HepG2 (cell line): ENCODE measurements around the gene SRR. TPM values are rescaled to one million over a fixed set of nuclear protein-coding genes. Genes with fewer than 3 reads are reported as not detected.

Source experiments
- ATAC-seq: fragments of 200-7000 bp; cut with Tn5 transposase; 3 replicates; pipeline ENCODE4 v1.9.1; 2020; ENCODE audit warnings: mild to moderate bottlenecking, moderate library complexity
- BruUV-seq: library from RNA; stranded (reverse); fragments of 400-500 nt; replicated peaks from 2 replicates; lab custom pipeline; 2021; lab: Mats Ljungman, UMichigan
- CTCF ChIA-PET: fragments of 300-600 bp; formaldehyde crosslinking; extraction: SDS; loops from one replicate; lab custom pipeline; 2021; ENCODE audit warnings: low total read pairs, inconsistent platforms, low intra/inter-chr PET ratio; lab: Yijun Ruan, JAX
- POLR2A ChIA-PET: fragments of 350-600 bp; sonication (Branson Sonifier 250); formaldehyde crosslinking; loops from one replicate; lab custom pipeline; 2020; ENCODE audit warnings: antibody characterized with exemption, inconsistent platforms; lab: Yijun Ruan, JAX
- DNase-seq: peaks from one replicate; pipeline ENCODE4 v3.0.0-alpha.2; 2015; ENCODE audit warnings: low spot score
- FAIRE-seq: peaks from 3 replicates; lab custom pipeline; 2011; peaks lifted over from hg19 to GRCh38; lab: Jason Lieb, UNC
- H2AFZ ChIP-seq: one replicate; pipeline ENCODE4 v1.6.1; 2011; ENCODE audit warnings: low read length, inconsistent platforms
- H3K27ac ChIP-seq: fragments of 300-600 bp; 3 replicates; pipeline ENCODE4 v1.8.0; 2011; ENCODE audit warnings: mixed run types, mild to moderate bottlenecking, mixed read lengths, low read length, inconsistent platforms; ENCODE audit not compliant: insufficient read depth; ENCODE audit errors: extremely low read length
- H3K27me3 ChIP-seq, 2 experiments: fragments of 200-600 bp in 1 of 2; 2 replicates in 1 of 2; 3 replicates in 1 of 2; pipeline versions ENCODE4 v1.6.0 to v1.8.0; 2011; ENCODE audit warnings: low read length in 2 of 2, mild to moderate bottlenecking in 2 of 2, moderate library complexity in 2 of 2, inconsistent platforms in 1 of 2; ENCODE audit not compliant: insufficient read depth in 2 of 2, control insufficient read depth in 1 of 2
- H3K36me3 ChIP-seq, 2 experiments: fragments of 200-600 bp in 1 of 2; replicated peaks in 1 of 2; 2 replicates in 1 of 2; 3 replicates in 1 of 2; pipeline versions ENCODE4 v1.5.1 to v1.8.0; 2011; ENCODE audit warnings: low read length in 2 of 2, inconsistent platforms in 1 of 2; ENCODE audit not compliant: insufficient read depth in 2 of 2, control insufficient read depth in 1 of 2
- H3K4me1 ChIP-seq: 2 replicates; pipeline ENCODE4 v1.5.1; 2012; ENCODE audit warnings: low read length, inconsistent platforms; ENCODE audit not compliant: insufficient read depth
- H3K4me2 ChIP-seq: 2 replicates; pipeline ENCODE4 v1.6.0; 2011; ENCODE audit warnings: low read depth, low read length, inconsistent platforms
- H3K4me3 ChIP-seq, 3 experiments: fragments of 200-600 bp in 1 of 3; sonication (generic), shearing (Covaris generic) in 1 of 3; replicated peaks in 1 of 3; 2 replicates each; pipeline ENCODE4 v1.5.1; 2011 to 2016; ENCODE audit warnings: low read length in 3 of 3, inconsistent platforms in 2 of 3, low read depth in 2 of 3, mild to moderate bottlenecking in 2 of 3, control low read depth in 1 of 3, mixed read lengths in 1 of 3; ENCODE audit not compliant: insufficient read depth in 1 of 3
- H3K79me2 ChIP-seq: one replicate; pipeline ENCODE4 v1.6.1; 2011; ENCODE audit warnings: low read length, inconsistent platforms; ENCODE audit not compliant: insufficient read depth
- H3K9ac ChIP-seq: 2 replicates; pipeline ENCODE4 v1.6.0; 2011; ENCODE audit warnings: mild to moderate bottlenecking, low read depth, low read length, inconsistent platforms; ENCODE audit not compliant: insufficient read depth
- H3K9me3 ChIP-seq: 2 replicates; pipeline ENCODE4 v1.5.1; 2012; ENCODE audit warnings: mild to moderate bottlenecking, low read length
- H4K20me1 ChIP-seq: 2 replicates; pipeline ENCODE4 v1.6.0; 2011; ENCODE audit warnings: inconsistent platforms, mild to moderate bottlenecking, low read length, moderate library complexity; ENCODE audit not compliant: insufficient read depth
- AHR ChIP-seq: IDR thresholded peaks from 2 replicates; pipeline ENCODE4 v1.6.1; 2018; ENCODE audit warnings: missing genetic modification reagents, missing compliant biosample characterization
- KLF12 ChIP-seq: sonication (generic); formaldehyde crosslinking; IDR thresholded peaks from 2 replicates; pipeline ENCODE4 v1.4.0; 2020; ENCODE audit warnings: missing genetic modification reagents, borderline replicate concordance
- MAF1 ChIP-seq: sonication (generic); formaldehyde crosslinking; IDR thresholded peaks from 2 replicates; pipeline ENCODE4 v1.5.0; 2020; ENCODE audit warnings: missing genetic modification reagents, borderline replicate concordance
- MNT ChIP-seq: fragments of 450-650 bp; IDR thresholded peaks from 2 replicates; pipeline ENCODE4 v1.6.1; 2016
- RORA ChIP-seq: sonication (generic); formaldehyde crosslinking; IDR thresholded peaks from 2 replicates; pipeline ENCODE4 v1.5.0; 2020; ENCODE audit warnings: mild to moderate bottlenecking, missing genetic modification reagents, moderate library complexity
- ZMYM4 ChIP-seq: sonication (generic); formaldehyde crosslinking; IDR thresholded peaks from 2 replicates; pipeline ENCODE4 v1.8.1; 2023; ENCODE audit warnings: mild to moderate bottlenecking, missing genetic modification reagents
- ZNF598 ChIP-seq: sonication (generic); formaldehyde crosslinking; IDR thresholded peaks from 2 replicates; pipeline ENCODE4 v1.5.1; 2020; ENCODE audit warnings: mild to moderate bottlenecking, missing genetic modification reagents, borderline replicate concordance
- ZNF687 ChIP-seq: sonication (generic); formaldehyde crosslinking; IDR thresholded peaks from 2 replicates; pipeline ENCODE4 v1.5.1; 2020; ENCODE audit warnings: mild to moderate bottlenecking, missing genetic modification reagents, moderate library complexity
- WGBS: methylation state at CpG from one replicate; pipeline ENCODE4 v1.1.6; 2017; ENCODE audit warnings: low lambda C conversion rate; 5-methylcytosine and 5-hydroxymethylcytosine counted together
- in situ Hi-C: cut with HindIII; loops from 2 replicates; pipeline ENCODE4 v1.10.0; 2017; ENCODE audit warnings: low pct_unique_long_range_greater_than_20kb; ENCODE audit not compliant: extremely low pct_ligation_motif_present
- intact Hi-C: fragments of 100-400 bp; cut with micrococcal nuclease; formaldehyde crosslinking; loops from one replicate; pipeline ENCODE4 v1.10.0; 2022; ENCODE audit not compliant: unreplicated experiment
- polyA plus RNA-seq, 8 experiments: library from polyadenylated mRNA; depleted of rRNA in 3 of 8; stranded (reverse) in 7 of 8; unstranded in 1 of 8; fragments of >200 nt; fragmentation: Illumina TruSeq in 4 of 8; extraction: Trizol in 4 of 8; gene quantifications; 2 replicates each; pipeline versions ENCODE4 v1.2.1 to v1.2.3, GENCODE V29; 2011 to 2016; ENCODE audit warnings: low read depth in 4 of 8, missing spikeins in 1 of 8, mixed read lengths in 1 of 8; ENCODE audit not compliant: insufficient read depth in 1 of 8
- total RNA-seq, 5 experiments: library from RNA; depleted of rRNA; stranded (reverse); fragments of >200 nt; fragmentation: Illumina TruSeq; extraction: Trizol; gene quantifications; 2 replicates each; pipeline ENCODE4 v1.2.3, GENCODE V29; 2016; ENCODE audit warnings: low read depth in 1 of 5

SRR gene
- total and polyA plus RNA-seq, 2 of the 13 experiments (the other 11 are each of a cell fraction or from before 2014, with no cell fraction given): 3.6 to 7.8 TPM

- H3K79me2 ChIP-seq: no peaks in the 10 kb centered on the region
- ATAC-seq: no peak
- FAIRE-seq: no peak
- ChIA-PET POLR2A (no interaction called here), CTCF (no interaction called here)
- peaks cover 7 to 28% of the 10 kb centered on the region in 2 experiments; a peak in 4 of 5 replicates for H3K36me3 ChIP-seq
- intact Hi-C loops (no loop called here), in situ Hi-C loops (no loop called here)
- H2AFZ ChIP-seq: no peak overlapping the region
- no peak overlapping the region for H3K4me3 ChIP-seq
- H3K27me3 ChIP-seq: no peaks in the 10 kb centered on the region
- no peak overlapping the region for H3K4me2 ChIP-seq
- no TSS peak for BruUV-seq
- no peak for DNase-seq
- H3K27ac ChIP-seq: no peak overlapping the region
- 69% methylated on average over 2 of the region's 2 CpGs for WGBS
- H3K4me1 ChIP-seq: no peaks in the 10 kb centered on the region
- no peaks in the 10 kb centered on the region; the same call in 1 of the 2 replicates for H4K20me1 ChIP-seq
- H3K9me3 ChIP-seq: no peaks in the 10 kb centered on the region
- H3K9ac ChIP-seq: no peak overlapping the region
- TF ChIP-seq RORA (CRISPR knock-in tag) (no peak), ZNF598 (CRISPR knock-in tag) (no peak), KLF12 (CRISPR knock-in tag) (no peak), MNT (no peak), ZNF687 (no peak), AHR (no peak), ZMYM4 (CRISPR knock-in tag) (no peak), MAF1 (no peak)
- TF ChIP-seq, all 625 proteins: peak for 0
These were observed 29.3 kb upstream of the SRR start for GRCh38 chr17:2274414-2274813.
